ENCODE data around the gene TRAM2. TPM values are rescaled to one million over a fixed set of nuclear protein-coding genes. Genes with fewer than 3 reads are reported as not detected.
A peak's percentile ranks its signal among the peaks of the same experiment; 100 is the strongest.

Gene TRAM2
- total RNA-seq, 2 donors from 2014 or later, result 40.0 to 41.8 TPM

DNA sequence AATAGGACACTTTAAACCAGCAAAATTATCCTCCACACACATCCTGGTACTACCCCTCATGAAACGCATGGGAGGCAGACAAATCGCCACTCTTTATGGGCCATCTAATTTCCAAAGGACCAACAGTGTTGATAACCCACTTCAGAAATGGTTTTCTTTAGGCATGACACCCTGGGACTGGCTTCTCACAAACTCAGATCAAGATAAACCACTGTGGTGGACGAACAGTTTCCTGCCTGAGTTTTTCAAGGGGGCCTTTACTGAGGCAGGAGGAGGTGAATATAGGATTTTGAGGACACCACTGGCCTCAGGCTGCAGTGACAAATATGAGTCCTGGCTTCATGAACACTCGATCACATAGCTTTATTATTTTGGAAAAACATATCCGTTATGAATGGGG, 26.0 kb downstream of the TRAM2 start:
- DNase-seq (ENCODE audit: low spot score), result no peak
- H3K4me3 ChIP-seq, result no peak overlapping the region
- ATAC-seq (ENCODE audit: insufficient number of reproducible peaks, low FRiP score, low read depth), result no peak
- no peaks in the 10 kb centered on the region for H3K27me3 ChIP-seq (replicated peaks; ENCODE audit: insufficient read depth)
- peaks cover 60 to 96% of the 10 kb centered on the region in 2 donors for H3K4me1 ChIP-seq (ENCODE audit: control insufficient read depth in 1 of 2, low read depth in 2 of 2)
- peak overlapping the region; percentile 76 to 80 for H3K27ac ChIP-seq
- TF ChIP-seq CTCF (IDR thresholded peaks at IDR 0.05), result no peak
- H3K9me3 ChIP-seq, result no peaks in the 10 kb centered on the region
- no peaks in the 10 kb centered on the region for H3K36me3 ChIP-seq

- Histone ChIP-seq H3K27me3 (replicated peaks; ENCODE audit: insufficient read depth) (no peaks in the 10 kb centered on the region), H3K27ac (peak overlapping the region; percentile 7 to 76), H3K36me3 (no peaks in the 10 kb centered on the region), H3K4me3 (no peak overlapping the region), H3K4me1 (ENCODE audit: control insufficient read depth in 1 of 2, low read depth in 2 of 2) (peaks cover 66 to 96% of the 10 kb centered on the region in 2 donors), H3K9me3 (no peaks in the 10 kb centered on the region)
- no peak for DNase-seq (ENCODE audit: low spot score)
- ATAC-seq (ENCODE audit: insufficient number of reproducible peaks, low FRiP score, low read depth), result no peak
- TF ChIP-seq CTCF (IDR thresholded peaks at IDR 0.05), result no peak
Measured at GRCh38 chr6:52550014-52550575, 26.8 kb downstream of the TRAM2 start.

DNA sequence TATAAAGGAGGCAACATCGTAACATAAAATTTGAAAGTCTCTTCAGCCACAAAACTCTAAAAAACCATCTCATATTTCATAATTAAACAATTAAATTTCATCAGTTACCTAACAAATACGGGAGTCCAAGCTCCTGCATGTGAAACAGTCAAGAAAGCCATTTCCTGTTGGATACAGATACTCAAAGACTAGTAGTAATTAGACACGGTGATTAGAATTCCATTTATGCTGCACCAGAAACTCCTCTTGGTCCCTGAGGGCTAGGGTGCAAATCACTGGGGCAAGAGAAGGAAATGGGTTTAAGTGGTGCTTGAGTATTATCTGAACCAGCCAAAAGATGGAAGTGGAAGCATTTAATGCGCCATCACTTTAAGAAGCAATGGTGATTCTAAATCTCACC, 27.4 kb downstream of the TRAM2 start:
- Histone ChIP-seq H3K27ac (peak overlapping the region; percentile 7 to 50), H3K27me3 (replicated peaks; ENCODE audit: insufficient read depth) (no peaks in the 10 kb centered on the region), H3K36me3 (no peaks in the 10 kb centered on the region), H3K4me3 (no peak overlapping the region), H3K4me1 (ENCODE audit: control insufficient read depth in 1 of 2, low read depth in 2 of 2) (peaks cover 72 to 97% of the 10 kb centered on the region in 2 donors), H3K9me3 (no peaks in the 10 kb centered on the region)
- ATAC-seq (ENCODE audit: insufficient number of reproducible peaks, low FRiP score, low read depth), result no peak
- no peak for TF ChIP-seq CTCF (IDR thresholded peaks at IDR 0.05)
- DNase-seq (ENCODE audit: low spot score), result no peak

DNA sequence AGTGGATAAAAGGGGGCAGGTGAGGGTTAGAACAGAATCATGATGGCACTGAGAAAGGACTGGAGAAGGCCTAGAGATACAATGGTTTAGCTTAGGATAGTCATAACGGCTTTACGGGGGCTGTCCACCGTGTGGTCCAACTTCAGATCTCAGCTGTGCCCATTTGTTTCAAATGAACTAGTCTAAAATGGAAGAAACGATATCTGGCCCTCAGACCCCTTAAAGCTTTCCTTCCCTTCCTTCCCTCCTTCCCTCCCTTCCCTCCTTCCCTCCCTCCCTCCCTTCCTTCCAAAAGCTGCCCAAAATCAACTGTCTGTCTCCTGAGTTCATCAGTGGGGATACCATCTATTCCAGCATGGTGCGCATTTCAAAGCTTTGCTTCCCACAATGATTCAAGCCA, 27.9 kb downstream of the TRAM2 start:
- H3K9me3 ChIP-seq, result no peaks in the 10 kb centered on the region
- TF ChIP-seq CTCF (IDR thresholded peaks at IDR 0.05), result no peak
- ATAC-seq (ENCODE audit: insufficient number of reproducible peaks, low FRiP score, low read depth) (no peak), DNase-seq (ENCODE audit: low spot score) (no peak)
- no peak overlapping the region for H3K4me3 ChIP-seq
- peaks cover 74 to 99% of the 10 kb centered on the region in 2 donors for H3K4me1 ChIP-seq (ENCODE audit: control insufficient read depth in 1 of 2, low read depth in 2 of 2)
- peak overlapping the region in 1 of 2 donors; percentile 50 for H3K27ac ChIP-seq
- H3K36me3 ChIP-seq, result no peaks in the 10 kb centered on the region
- no peaks in the 10 kb centered on the region for H3K27me3 ChIP-seq (replicated peaks; ENCODE audit: insufficient read depth)

DNA sequence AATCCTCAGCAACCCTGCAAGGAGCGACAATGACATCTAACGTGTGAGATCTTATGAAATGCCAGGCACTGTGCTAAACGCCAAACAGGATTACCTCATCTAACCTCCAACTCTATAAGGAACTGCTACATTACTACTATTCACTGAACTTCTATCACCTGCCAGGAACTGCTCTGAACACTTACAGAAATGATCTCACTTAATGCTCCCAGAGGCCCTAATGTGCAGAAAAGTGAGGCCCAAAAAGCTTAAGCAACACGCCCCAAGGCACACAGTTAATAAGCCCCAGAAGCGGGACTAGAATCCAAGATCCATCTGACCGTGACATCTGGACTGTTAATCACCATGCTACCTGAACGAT, 28.5 kb downstream of the TRAM2 start:
- Histone ChIP-seq H3K4me1 (ENCODE audit: control insufficient read depth in 1 of 2, low read depth in 2 of 2) (peaks cover 79 to 100% of the 10 kb centered on the region in 2 donors), H3K4me3 (no peak overlapping the region), H3K27me3 (replicated peaks; ENCODE audit: insufficient read depth) (no peaks in the 10 kb centered on the region), H3K27ac (peak overlapping the region in 1 of 2 donors; percentile 50), H3K36me3 (no peaks in the 10 kb centered on the region), H3K9me3 (no peaks in the 10 kb centered on the region)
- no peak for TF ChIP-seq CTCF (IDR thresholded peaks at IDR 0.05)
- DNase-seq (ENCODE audit: low spot score) (no peak), ATAC-seq (ENCODE audit: insufficient number of reproducible peaks, low FRiP score, low read depth) (no peak)
